ENCODE results near the gene DCAF5.
A peak's percentile ranks its signal among the peaks of the same experiment; 100 is the strongest.

Gene DCAF5

GRCh38 chr14:69097974-69098373 is 54.9 kb downstream of the DCAF5 start:
- Mint-ChIP-seq H3K36me3 (peaks cover 8 to 34% of the 10 kb centered on the region in 2 donors), H3K27me3 (no peaks in the 10 kb centered on the region), H3K4me1 (peaks cover 5 to 6% of the 10 kb centered on the region in 2 donors), H3K9me3 (no peaks in the 10 kb centered on the region), H3K27ac (no peak overlapping the region), H3K4me3 (no peak overlapping the region)
- ATAC-seq (replicated peaks): no peak
- no peak for DNase-seq

- Mint-ChIP-seq H3K36me3 (peaks cover 8 to 30% of the 10 kb centered on the region in 2 donors), H3K4me1 (peaks cover 6 to 8% of the 10 kb centered on the region in 2 donors), H3K27me3 (no peaks in the 10 kb centered on the region), H3K4me3 (no peak overlapping the region), H3K9me3 (no peaks in the 10 kb centered on the region), H3K27ac (no peak overlapping the region)
- DNase-seq (no peak), ATAC-seq (replicated peaks) (no peak)
Observed at GRCh38 chr14:69096781-69097475, 56.0 kb downstream of the DCAF5 start.

GRCh38 chr14:69096246-69096645 is 56.7 kb downstream of the DCAF5 start:
- Mint-ChIP-seq H3K27me3 (no peaks in the 10 kb centered on the region), H3K36me3 (peaks cover 13 to 35% of the 10 kb centered on the region in 2 donors), H3K9me3 (no peaks in the 10 kb centered on the region), H3K4me3 (no peak overlapping the region), H3K4me1 (peaks cover 6 to 8% of the 10 kb centered on the region in 2 donors), H3K27ac (no peak overlapping the region)
- DNase-seq (no peak), ATAC-seq (replicated peaks) (no peak)

GRCh38 chr14:69094481-69094880 is 58.4 kb downstream of the DCAF5 start:
- H3K4me1 Mint-ChIP-seq: peaks cover 6 to 8% of the 10 kb centered on the region in 2 donors
- no peak for ATAC-seq (replicated peaks)
- no peaks in the 10 kb centered on the region for H3K27me3 Mint-ChIP-seq
- H3K36me3 Mint-ChIP-seq: peaks cover 13 to 37% of the 10 kb centered on the region in 2 donors
- no peak for DNase-seq
- H3K27ac Mint-ChIP-seq: no peak overlapping the region
- no peak overlapping the region for H3K4me3 Mint-ChIP-seq
- no peaks in the 10 kb centered on the region for H3K9me3 Mint-ChIP-seq

- Mint-ChIP-seq H3K9me3 (no peaks in the 10 kb centered on the region), H3K4me1 (peaks cover 4 to 8% of the 10 kb centered on the region in 2 donors), H3K36me3 (peaks cover 11 to 33% of the 10 kb centered on the region in 2 donors), H3K27me3 (no peaks in the 10 kb centered on the region), H3K4me3 (no peak overlapping the region), H3K27ac (no peak overlapping the region)
- DNase-seq: no peak
- ATAC-seq (replicated peaks): no peak
Observed at GRCh38 chr14:69093631-69094421, 59.1 kb downstream of the DCAF5 start.

- no peaks in the 10 kb centered on the region for H3K27me3 Mint-ChIP-seq
- peaks cover 9 to 30% of the 10 kb centered on the region in 2 donors for H3K36me3 Mint-ChIP-seq
- H3K4me1 Mint-ChIP-seq: peaks cover 4 to 8% of the 10 kb centered on the region in 2 donors
- DNase-seq (no peak), ATAC-seq (replicated peaks) (peak; percentile 31 to 49)
- peak overlapping the region; percentile 88 for H3K27ac Mint-ChIP-seq
- no peaks in the 10 kb centered on the region for H3K9me3 Mint-ChIP-seq
- H3K4me3 Mint-ChIP-seq: no peak overlapping the region
Observed at GRCh38 chr14:69092840-69093422, 60.0 kb downstream of the DCAF5 start.

- Mint-ChIP-seq H3K27ac (no peak overlapping the region), H3K9me3 (no peaks in the 10 kb centered on the region), H3K36me3 (peaks cover 6 to 34% of the 10 kb centered on the region in 2 donors), H3K4me3 (no peak overlapping the region), H3K27me3 (no peaks in the 10 kb centered on the region), H3K4me1 (peaks cover 4 to 8% of the 10 kb centered on the region in 2 donors)
- DNase-seq: no peak
- ATAC-seq (replicated peaks): no peak
Observed at GRCh38 chr14:69091695-69092094, 61.2 kb downstream of the DCAF5 start.

- Mint-ChIP-seq H3K4me3 (no peak overlapping the region), H3K36me3 (peaks cover 8 to 39% of the 10 kb centered on the region in 2 donors), H3K9me3 (no peaks in the 10 kb centered on the region), H3K27ac (peak overlapping the region; percentile 42), H3K27me3 (no peaks in the 10 kb centered on the region), H3K4me1 (peaks cover 4 to 8% of the 10 kb centered on the region in 2 donors)
- ATAC-seq (replicated peaks): no peak
- DNase-seq: no peak
Observed at GRCh38 chr14:69091006-69091405, 61.9 kb downstream of the DCAF5 start.

- H3K36me3 Mint-ChIP-seq: peaks cover 10 to 39% of the 10 kb centered on the region in 2 donors
- peaks cover 4 to 8% of the 10 kb centered on the region in 2 donors for H3K4me1 Mint-ChIP-seq
- DNase-seq (no peak), ATAC-seq (replicated peaks) (peak; percentile 62 to 67)
- H3K9me3 Mint-ChIP-seq: no peaks in the 10 kb centered on the region
- H3K27ac Mint-ChIP-seq: no peak overlapping the region
- H3K27me3 Mint-ChIP-seq: no peaks in the 10 kb centered on the region
- H3K4me3 Mint-ChIP-seq: no peak overlapping the region
Observed at GRCh38 chr14:69090187-69090789, 62.6 kb downstream of the DCAF5 start.

- no peak for ATAC-seq (replicated peaks)
- Mint-ChIP-seq H3K27me3 (no peaks in the 10 kb centered on the region), H3K27ac (no peak overlapping the region), H3K36me3 (peaks cover 12 to 33% of the 10 kb centered on the region in 2 donors), H3K9me3 (no peaks in the 10 kb centered on the region), H3K4me1 (peaks cover 4 to 8% of the 10 kb centered on the region in 2 donors), H3K4me3 (no peak overlapping the region)
- no peak for DNase-seq
Observed at GRCh38 chr14:69089046-69089445, 63.9 kb downstream of the DCAF5 start.

- no peak for ATAC-seq (replicated peaks)
- Mint-ChIP-seq H3K4me1 (peaks cover 4 to 8% of the 10 kb centered on the region in 2 donors), H3K36me3 (peaks cover 13 to 37% of the 10 kb centered on the region in 2 donors), H3K9me3 (no peaks in the 10 kb centered on the region), H3K27me3 (no peaks in the 10 kb centered on the region), H3K27ac (no peak overlapping the region), H3K4me3 (no peak overlapping the region)
- no peak for DNase-seq
Observed at GRCh38 chr14:69088586-69088985, 64.3 kb downstream of the DCAF5 start.

GRCh38 chr14:69087061-69087461 is 65.9 kb downstream of the DCAF5 start:
- Mint-ChIP-seq H3K36me3 (peaks cover 13 to 40% of the 10 kb centered on the region in 2 donors), H3K4me3 (no peak overlapping the region), H3K27ac (no peak overlapping the region), H3K27me3 (no peaks in the 10 kb centered on the region), H3K9me3 (no peaks in the 10 kb centered on the region), H3K4me1 (no peaks in the 10 kb centered on the region)
- ATAC-seq (replicated peaks) (no peak), DNase-seq (no peak)

GRCh38 chr14:69086537-69086936 is 66.4 kb downstream of the DCAF5 start:
- Mint-ChIP-seq H3K36me3 (peaks cover 15 to 42% of the 10 kb centered on the region in 2 donors), H3K4me1 (no peaks in the 10 kb centered on the region), H3K9me3 (no peaks in the 10 kb centered on the region), H3K4me3 (no peak overlapping the region), H3K27ac (no peak overlapping the region), H3K27me3 (no peaks in the 10 kb centered on the region)
- DNase-seq (no peak), ATAC-seq (replicated peaks) (no peak)

- peaks cover 22 to 47% of the 10 kb centered on the region in 2 donors for H3K36me3 Mint-ChIP-seq
- no peaks in the 10 kb centered on the region for H3K9me3 Mint-ChIP-seq
- no peaks in the 10 kb centered on the region for H3K27me3 Mint-ChIP-seq
- ATAC-seq (replicated peaks) (no peak), DNase-seq (no peak)
- H3K27ac Mint-ChIP-seq: no peak overlapping the region
- H3K4me1 Mint-ChIP-seq: no peaks in the 10 kb centered on the region
- no peak overlapping the region for H3K4me3 Mint-ChIP-seq
Observed at GRCh38 chr14:69084023-69084422, 68.9 kb downstream of the DCAF5 start.

All from stimulated activated naive B cell treated with anti-CD40 and anti-IgM and Interleukin-4, amounts not matched to agents 10 μg/mL and 1 μg/mL and 100 μg/mL, for 72 hours (primary cell).